Measurements from ENCODE around the gene VPS18.

DNA sequence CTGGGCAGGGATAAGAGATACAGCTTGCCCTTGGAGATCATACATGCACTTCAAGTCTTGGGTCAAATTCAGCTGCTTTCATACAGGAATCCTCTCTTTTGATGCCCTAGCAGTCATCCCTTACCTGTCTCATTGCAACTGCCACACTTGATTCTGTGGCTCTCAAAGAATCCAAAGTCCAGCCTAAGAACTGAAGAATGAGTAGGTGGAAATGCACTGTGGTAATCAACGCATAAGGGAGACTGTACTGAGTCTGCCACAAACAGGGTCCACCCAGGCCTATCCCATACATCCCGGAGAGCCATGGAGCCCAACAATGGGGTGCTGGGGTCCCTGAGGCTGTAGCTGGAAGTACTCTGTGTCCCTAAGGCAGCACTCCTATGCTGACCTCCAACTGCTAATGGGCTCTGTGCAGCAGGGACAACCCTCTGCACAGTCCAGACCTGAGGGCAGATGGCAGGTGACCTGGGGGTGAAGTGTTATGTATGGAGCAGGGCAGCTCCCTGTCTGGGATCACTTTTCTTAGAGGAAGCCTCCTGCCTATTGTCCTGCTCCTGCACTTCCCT lies 1.7 kb upstream of the VPS18 start:
- TF ChIP-seq CTCF (IDR thresholded peaks at IDR 0.05; ENCODE audit: low read depth, low read length) (no peak), MYC (IDR thresholded peaks at IDR 0.05; ENCODE audit: low read depth, low read length) (no peak), POLR2A (IDR thresholded peaks at IDR 0.05; ENCODE audit: extremely low read depth, insufficient read length) (no peak)
